HepG2 (cell line): ENCODE measurements around the gene ZKSCAN5. TPM values are rescaled to one million over a fixed set of nuclear protein-coding genes. Genes with fewer than 3 reads are reported as not detected.
A peak's percentile ranks its signal among the peaks of the same experiment; 100 is the strongest.

Experiments used
- ARID5B ChIP-seq: IDR thresholded peaks from 2 replicates; pipeline ENCODE4 v1.4.0; 2020; ENCODE audit warnings: mild to moderate bottlenecking, missing genetic modification reagents
- CAMTA2 ChIP-seq: sonication (generic); formaldehyde crosslinking; IDR thresholded peaks from 2 replicates; pipeline ENCODE4 v1.4.0; 2020; ENCODE audit warnings: mild to moderate bottlenecking, missing genetic modification reagents, borderline replicate concordance
- EP300 ChIP-seq, 3 experiments: sonication (generic) in 1 of 3; formaldehyde crosslinking in 1 of 3; IDR thresholded peaks; 2 replicates each; pipeline versions ENCODE4 v1.5.1 to v1.6.1; 2011 to 2020; ENCODE audit warnings: low read depth in 2 of 3, low read length in 2 of 3, borderline replicate concordance in 1 of 3, improper control_type of control experiment in 1 of 3, mild to moderate bottlenecking in 1 of 3, missing genetic modification reagents in 1 of 3, moderate library complexity in 1 of 3
- GZF1 ChIP-seq: sonication (generic); formaldehyde crosslinking; IDR thresholded peaks from 2 replicates; pipeline ENCODE4 v1.5.1; 2020; ENCODE audit warnings: mild to moderate bottlenecking, missing genetic modification reagents
- IRF2 ChIP-seq: IDR thresholded peaks from 2 replicates; pipeline ENCODE4 v1.6.1; 2018; ENCODE audit warnings: missing genetic modification reagents, missing compliant biosample characterization
- IRX3 ChIP-seq: sonication (generic); formaldehyde crosslinking; IDR thresholded peaks from 2 replicates; pipeline ENCODE4 v1.8.1; 2023; ENCODE audit warnings: mild to moderate bottlenecking, low read depth, missing genetic modification reagents, borderline replicate concordance
- KMT2B ChIP-seq: IDR thresholded peaks from 2 replicates; pipeline ENCODE4 v1.6.1; 2016; ENCODE audit warnings: missing genetic modification reagents, missing compliant biosample characterization
- MEF2D ChIP-seq: sonication (generic); formaldehyde crosslinking; IDR thresholded peaks from 2 replicates; pipeline ENCODE4 v1.5.1; 2020; ENCODE audit warnings: mild to moderate bottlenecking, missing genetic modification reagents
- PTBP1 ChIP-seq: fragments of 200-400 bp; formaldehyde crosslinking; IDR thresholded peaks from 2 replicates; pipeline ENCODE4 v1.6.1; 2018; ENCODE audit warnings: low read length, low read depth; ENCODE audit not compliant: poor library complexity, severe bottlenecking
- SIN3A ChIP-seq: IDR thresholded peaks from 2 replicates; pipeline ENCODE4 v1.6.1; 2011; ENCODE audit warnings: low read depth, mild to moderate bottlenecking, control low read depth, low read length, borderline replicate concordance
- SMAD3 ChIP-seq: sonication (generic); formaldehyde crosslinking; IDR thresholded peaks from 2 replicates; pipeline ENCODE4 v1.4.0; 2020; ENCODE audit warnings: missing genetic modification reagents
- SUZ12 ChIP-seq: fragments of 150-350 bp; IDR thresholded peaks from 2 replicates; pipeline ENCODE4 v1.6.1; 2014; ENCODE audit warnings: low read depth, low read length
- YEATS2 ChIP-seq: sonication (generic); formaldehyde crosslinking; IDR thresholded peaks from 2 replicates; pipeline ENCODE4 v1.4.0; 2020; ENCODE audit warnings: missing genetic modification reagents, borderline replicate concordance
- ZKSCAN8 ChIP-seq: IDR thresholded peaks from 2 replicates; pipeline ENCODE4 v1.6.1; 2016; ENCODE audit warnings: borderline replicate concordance, missing genetic modification reagents, missing compliant biosample characterization
- ZNF280B ChIP-seq: sonication (generic); formaldehyde crosslinking; IDR thresholded peaks from 2 replicates; pipeline ENCODE4 v1.5.0; 2020; ENCODE audit warnings: missing genetic modification reagents, mild to moderate bottlenecking, borderline replicate concordance
- ZNF329 ChIP-seq: sonication (generic); formaldehyde crosslinking; IDR thresholded peaks from 2 replicates; pipeline ENCODE4 v1.9.0; 2021; ENCODE audit warnings: low read depth, mild to moderate bottlenecking, missing genetic modification reagents
- ZNF333 ChIP-seq: sonication (generic); formaldehyde crosslinking; IDR thresholded peaks from 2 replicates; pipeline ENCODE4 v1.4.0; 2020; ENCODE audit warnings: mild to moderate bottlenecking, missing genetic modification reagents, borderline replicate concordance
- ZNF550 ChIP-seq: sonication (generic); formaldehyde crosslinking; IDR thresholded peaks from 2 replicates; pipeline ENCODE4 v1.4.0; 2020; ENCODE audit warnings: mild to moderate bottlenecking, missing genetic modification reagents, borderline replicate concordance
- ZNF761 ChIP-seq: sonication (generic); formaldehyde crosslinking; conservative IDR thresholded peaks from 2 replicates; pipeline ENCODE4 v1.4.0; 2020; ENCODE audit warnings: mild to moderate bottlenecking, missing genetic modification reagents
- polyA plus RNA-seq, 8 experiments: library from polyadenylated mRNA; depleted of rRNA in 3 of 8; stranded (reverse) in 7 of 8; unstranded in 1 of 8; fragments of >200 nt; fragmentation: Illumina TruSeq in 4 of 8; extraction: Trizol in 4 of 8; gene quantifications; 2 replicates each; pipeline versions ENCODE4 v1.2.1 to v1.2.3, GENCODE V29; 2011 to 2016; ENCODE audit warnings: low read depth in 4 of 8, missing spikeins in 1 of 8, mixed read lengths in 1 of 8; ENCODE audit not compliant: insufficient read depth in 1 of 8
- total RNA-seq, 5 experiments: library from RNA; depleted of rRNA; stranded (reverse); fragments of >200 nt; fragmentation: Illumina TruSeq; extraction: Trizol; gene quantifications; 2 replicates each; pipeline ENCODE4 v1.2.3, GENCODE V29; 2016; ENCODE audit warnings: low read depth in 1 of 5
- TF ChIP-seq, protein P1 (sequence below): sonication (generic); formaldehyde crosslinking; IDR thresholded peaks from 2 replicates; pipeline ENCODE4 v1.5.1; 2020; ENCODE audit warnings: missing genetic modification reagents, mild to moderate bottlenecking, borderline replicate concordance

The ZKSCAN5 gene
- total and polyA plus RNA-seq, 2 of the 13 experiments (the other 11 are each of a cell fraction or from before 2014, with no cell fraction given) = 5.5 to 11.7 TPM

GRCh38 chr7:99499721-99500636 lies 4.5 kb upstream of the ZKSCAN5 start, which contains the start of gene ZNF394 (continued):
- TF ChIP-seq ZNF280B (CRISPR knock-in tag) = no peak; the same call in none of the 2 replicates
- TF ChIP-seq SIN3A = peak; percentile 66; the same call in 1 of the 2 replicates
- TF ChIP-seq IRF2 (CRISPR knock-in tag) = peak; percentile 97
- peak; percentile 61; the same call in 1 of the 2 replicates for TF ChIP-seq MEF2D (CRISPR knock-in tag)
- peak; percentile 85 for TF ChIP-seq GZF1 (CRISPR knock-in tag)
- TF ChIP-seq ZKSCAN8 (CRISPR knock-in tag) = peak; percentile 39; the same call in 1 of the 2 replicates
- no peak for TF ChIP-seq EP300 (IDR thresholded peaks at IDR 0.05; ENCODE audit: low read depth in 2 of 2, low read length in 2 of 2)
- no peak for TF ChIP-seq EP300 (CRISPR knock-in tag; IDR thresholded peaks at IDR 0.05; ENCODE audit: borderline replicate concordance)
- TF ChIP-seq PTBP1 = no peak
- peak; percentile 98 for TF ChIP-seq KMT2B
- TF ChIP-seq ZNF761 = peak; percentile 57; the same call in 1 of the 2 replicates
- 0 out of 2 replicates have a peak, but pooled peaks have one; percentile 22 for TF ChIP-seq ZNF550 (CRISPR knock-in tag)
- TF ChIP-seq CAMTA2 (CRISPR knock-in tag) = no peak
- peak; percentile 58 for TF ChIP-seq ARID5B (CRISPR knock-in tag)
- peak; percentile 48; the same call in 1 of the 2 replicates for TF ChIP-seq ZNF329
- TF ChIP-seq, protein P1, sequence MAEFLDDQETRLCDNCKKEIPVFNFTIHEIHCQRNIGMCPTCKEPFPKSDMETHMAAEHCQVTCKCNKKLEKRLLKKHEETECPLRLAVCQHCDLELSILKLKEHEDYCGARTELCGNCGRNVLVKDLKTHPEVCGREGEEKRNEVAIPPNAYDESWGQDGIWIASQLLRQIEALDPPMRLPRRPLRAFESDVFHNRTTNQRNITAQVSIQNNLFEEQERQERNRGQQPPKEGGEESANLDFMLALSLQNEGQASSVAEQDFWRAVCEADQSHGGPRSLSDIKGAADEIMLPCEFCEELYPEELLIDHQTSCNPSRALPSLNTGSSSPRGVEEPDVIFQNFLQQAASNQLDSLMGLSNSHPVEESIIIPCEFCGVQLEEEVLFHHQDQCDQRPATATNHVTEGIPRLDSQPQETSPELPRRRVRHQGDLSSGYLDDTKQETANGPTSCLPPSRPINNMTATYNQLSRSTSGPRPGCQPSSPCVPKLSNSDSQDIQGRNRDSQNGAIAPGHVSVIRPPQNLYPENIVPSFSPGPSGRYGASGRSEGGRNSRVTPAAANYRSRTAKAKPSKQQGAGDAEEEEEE = peak; percentile 62; the same call in 1 of the 2 replicates
- TF ChIP-seq YEATS2 = peak; percentile 96
- no peak for TF ChIP-seq SUZ12
- no peak for TF ChIP-seq IRX3 (CRISPR knock-in tag)
- TF ChIP-seq ZNF333 (CRISPR knock-in tag) = no peak; the same call in 1 of the 2 replicates
- peak; percentile 69; the same call in 1 of the 2 replicates for TF ChIP-seq SMAD3 (CRISPR knock-in tag)
